ENCODE results near the gene ZNF521.

GRCh38 chr18:25043104-25043503 lies 308.9 kb downstream of the ZNF521 start:
- TF ChIP-seq MAX (IDR thresholded peaks at IDR 0.05) = no peak
- no peak for TF ChIP-seq TAF1 (IDR thresholded peaks at IDR 0.05; ENCODE audit: low read depth)
- no peak for TF ChIP-seq CREB1 (IDR thresholded peaks at IDR 0.05; ENCODE audit: low read depth)
